SJCRH30 (cell line): ENCODE results near the gene TOMM40L. TPM values are rescaled to one million over a fixed set of nuclear protein-coding genes. Genes with fewer than 3 reads are reported as not detected.

Experiments
- DNase-seq, 2 experiments: peaks; one replicate each; pipeline ENCODE4 v3.0.0-alpha.2; 2015 to 2020
- H3K27ac ChIP-seq: fragments of 250-450 bp; sonication (Bioruptor Pico); 2 replicates; pipeline ENCODE4 v1.5.1; 2020; ENCODE audit warnings: mild to moderate bottlenecking, moderate library complexity
- H3K27me3 ChIP-seq: fragments of 250-450 bp; sonication (Bioruptor Pico); 2 replicates; pipeline ENCODE4 v1.5.1; 2020; ENCODE audit warnings: mild to moderate bottlenecking, moderate library complexity
- H3K36me3 ChIP-seq: fragments of 250-450 bp; sonication (Bioruptor Pico); 2 replicates; pipeline ENCODE4 v1.5.1; 2020; ENCODE audit warnings: mild to moderate bottlenecking, moderate library complexity
- H3K4me1 ChIP-seq: fragments of 250-450 bp; sonication (Bioruptor Pico); 2 replicates; pipeline ENCODE4 v1.5.1; 2020; ENCODE audit warnings: mild to moderate bottlenecking, moderate library complexity
- H3K4me3 ChIP-seq: fragments of 250-450 bp; sonication (Bioruptor Pico); 2 replicates; pipeline ENCODE4 v1.5.1; 2020; ENCODE audit warnings: mild to moderate bottlenecking, moderate library complexity
- H3K9me3 ChIP-seq: fragments of 250-450 bp; sonication (Bioruptor Pico); replicated peaks from 2 replicates; pipeline ENCODE4 v1.5.1; 2020; ENCODE audit warnings: mild to moderate bottlenecking, moderate library complexity
- total RNA-seq: library from RNA; depleted of rRNA; stranded (reverse); fragments of >200 nt; shearing (Covaris generic); gene quantifications from 2 replicates; pipeline ENCODE4 v1.2.3, GENCODE V29; 2014; rRNA removed

TOMM40L gene
- total RNA-seq = 8.0 and 8.9 TPM in 2 replicates

DNA sequence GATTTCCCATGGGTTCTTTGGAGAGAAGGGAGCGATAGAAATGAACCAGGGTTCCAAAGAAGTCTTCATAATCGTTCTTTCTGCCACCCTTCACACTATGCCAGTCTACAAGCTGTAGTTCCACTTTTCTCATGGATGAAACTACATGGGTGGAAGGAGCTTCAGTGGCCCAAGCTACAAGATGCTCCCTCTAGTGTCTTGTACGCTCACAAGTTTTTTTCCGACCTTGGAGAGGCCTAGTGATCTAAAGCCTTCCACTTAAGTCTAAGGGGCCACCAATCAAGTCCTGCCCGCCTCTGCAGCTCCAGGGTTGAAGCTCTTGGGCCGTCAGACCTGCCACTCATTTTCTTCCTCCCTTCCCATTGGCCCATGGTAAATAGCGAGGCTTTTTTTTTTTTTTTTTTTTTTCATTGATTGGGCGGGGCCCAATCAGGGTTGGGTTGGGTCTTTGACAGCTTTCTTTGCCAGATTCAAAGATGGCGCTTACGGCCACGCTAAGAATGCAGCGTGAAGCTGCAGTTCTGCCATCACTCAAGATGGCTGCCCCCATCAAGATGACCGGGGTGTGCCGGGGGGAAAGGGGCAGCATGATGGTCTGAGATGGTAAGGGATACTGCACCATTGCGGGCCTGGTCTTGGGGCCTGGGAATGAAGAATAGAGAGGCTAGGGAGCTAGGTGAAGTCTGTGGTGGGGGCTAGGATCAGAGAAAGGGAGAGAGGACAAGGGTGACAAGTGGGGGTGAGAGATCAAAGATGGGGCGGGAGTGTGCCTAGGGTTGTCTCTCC, at the start of gene TOMM40L:
Gene TOMM40L (plus strand): TSS at position 527 of the 786 bp plus-strand sequence. CDS start 430 bp downstream, outside the sequence.
- H3K4me1 ChIP-seq = peaks cover 8% of the 10 kb centered on the region
- H3K36me3 ChIP-seq = no peaks in the 10 kb centered on the region
- H3K9me3 ChIP-seq = no peaks in the 10 kb centered on the region
- peak within 1 kb of the TSS; percentile 59 for H3K27ac ChIP-seq
- peak within 1 kb of the TSS; percentile 80 for H3K4me3 ChIP-seq
- DNase-seq = peak; percentile 93 to 97
- no peaks in the 10 kb centered on the region for H3K27me3 ChIP-seq

DNA sequence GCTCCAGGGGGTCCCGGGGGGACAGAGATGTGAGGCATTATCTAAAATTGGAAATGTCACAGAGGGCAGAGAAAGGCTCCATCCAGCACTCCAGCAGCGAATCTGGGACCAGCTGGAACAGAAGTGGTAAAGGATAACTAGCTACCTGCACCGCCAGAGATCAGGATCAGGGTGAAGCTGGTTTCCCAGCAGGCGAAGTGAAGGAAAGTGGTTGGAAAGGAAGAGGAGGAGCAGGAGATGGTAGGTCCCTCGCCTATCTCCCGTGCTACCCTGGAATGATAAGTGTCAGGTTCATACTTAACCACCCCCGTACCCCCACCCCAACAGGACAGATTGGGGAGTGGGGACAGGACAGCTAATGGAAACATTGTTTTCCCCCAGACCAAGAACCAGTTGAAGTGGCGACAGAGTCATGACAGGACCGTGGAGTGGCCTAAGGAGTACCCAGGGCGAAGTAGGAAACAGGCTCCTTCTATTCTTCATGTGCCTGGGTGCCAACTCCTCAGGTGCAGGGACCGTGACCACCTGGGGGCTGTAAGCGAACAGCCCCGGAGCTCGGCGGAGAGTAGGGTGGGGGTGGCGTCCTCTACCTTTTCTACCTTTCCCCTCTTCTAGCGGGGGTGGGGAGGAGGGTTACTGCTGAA, 49.3 kb upstream of the TOMM40L start:
- Histone ChIP-seq H3K36me3 (peaks cover 23% of the 10 kb centered on the region), H3K27ac (peak overlapping the region; percentile 65; the same call in 1 of the 2 replicates), H3K27me3 (no peaks in the 10 kb centered on the region), H3K4me3 (peak overlapping the region; percentile 78), H3K9me3 (no peaks in the 10 kb centered on the region), H3K4me1 (no peaks in the 10 kb centered on the region)
- no peak for DNase-seq

DNA sequence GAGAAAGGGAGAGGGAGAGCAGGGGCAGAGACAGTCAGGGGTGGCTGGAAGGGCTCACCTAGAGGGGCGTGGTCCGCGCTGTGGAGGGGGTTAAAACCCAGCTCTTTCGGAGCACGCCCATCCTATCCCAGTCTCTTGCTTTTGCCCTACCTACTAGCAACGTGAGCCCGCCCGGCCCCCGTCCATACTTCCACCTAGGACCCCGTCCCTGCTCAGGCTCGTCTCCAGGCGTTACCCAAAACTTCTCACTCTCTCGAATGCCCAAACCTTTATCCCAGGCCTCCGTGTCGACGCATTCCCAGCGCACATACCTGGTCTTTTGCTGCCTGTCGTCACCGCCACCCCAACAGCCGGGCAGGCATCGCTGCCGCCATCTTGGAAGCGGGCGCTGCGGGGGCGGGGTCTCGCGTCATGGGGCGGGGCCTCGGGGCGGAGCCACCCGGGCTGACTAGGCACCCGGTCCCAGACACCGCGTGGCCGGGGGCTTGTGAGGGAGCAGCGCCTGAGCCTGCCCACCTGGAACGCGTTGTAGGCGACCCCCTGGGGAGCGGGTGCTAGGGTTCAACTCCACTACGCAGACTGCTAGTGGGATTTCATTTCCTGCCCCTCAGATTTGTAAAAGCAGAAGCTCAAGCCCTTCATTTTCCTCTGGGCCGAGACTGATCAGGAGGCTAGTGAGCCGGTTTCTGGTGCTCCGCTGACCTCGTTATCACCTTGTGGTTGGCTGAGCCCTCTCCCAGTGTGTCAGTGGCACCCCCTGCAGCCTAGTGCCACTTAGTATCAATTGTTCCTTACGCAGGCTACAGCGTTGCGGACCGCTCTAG, 48.5 kb upstream of the TOMM40L start, which contains the start of gene B4GALT3:
Gene B4GALT3 (minus strand): TSS at position 396 of the 824 bp plus-strand sequence. CDS start 1,447 bp downstream, outside the sequence.
- H3K27ac ChIP-seq = peak within 1 kb of the TSS; percentile 65
- peak within 1 kb of the TSS; percentile 78 for H3K4me3 ChIP-seq
- no peaks in the 10 kb centered on the region for H3K4me1 ChIP-seq
- no peaks in the 10 kb centered on the region for H3K9me3 ChIP-seq
- no peaks in the 10 kb centered on the region for H3K27me3 ChIP-seq
- DNase-seq = peak; percentile 84 to 88
- peaks cover 16% of the 10 kb centered on the region for H3K36me3 ChIP-seq

DNA sequence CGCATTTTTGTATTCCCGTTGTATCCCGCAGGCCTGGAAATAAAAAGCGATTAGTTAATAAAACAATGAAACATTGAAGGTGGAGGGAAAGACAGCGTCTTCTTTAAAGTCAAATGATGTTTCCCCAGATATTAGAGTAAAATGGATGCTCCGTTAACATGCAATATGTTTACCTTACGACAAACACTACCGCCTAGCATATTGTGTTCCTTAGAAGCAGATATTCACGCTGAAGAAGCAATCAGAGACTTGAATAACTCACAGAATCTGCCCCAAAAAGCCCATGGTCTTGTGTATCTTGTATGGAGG, 48.0 kb upstream of the TOMM40L start:
- H3K27ac ChIP-seq = peak overlapping the region; percentile 65; the same call in 1 of the 2 replicates
- no peaks in the 10 kb centered on the region for H3K4me1 ChIP-seq
- H3K9me3 ChIP-seq = no peaks in the 10 kb centered on the region
- H3K4me3 ChIP-seq = peak overlapping the region; percentile 78
- DNase-seq = no peak
- peaks cover 10% of the 10 kb centered on the region for H3K36me3 ChIP-seq
- no peaks in the 10 kb centered on the region for H3K27me3 ChIP-seq

DNA sequence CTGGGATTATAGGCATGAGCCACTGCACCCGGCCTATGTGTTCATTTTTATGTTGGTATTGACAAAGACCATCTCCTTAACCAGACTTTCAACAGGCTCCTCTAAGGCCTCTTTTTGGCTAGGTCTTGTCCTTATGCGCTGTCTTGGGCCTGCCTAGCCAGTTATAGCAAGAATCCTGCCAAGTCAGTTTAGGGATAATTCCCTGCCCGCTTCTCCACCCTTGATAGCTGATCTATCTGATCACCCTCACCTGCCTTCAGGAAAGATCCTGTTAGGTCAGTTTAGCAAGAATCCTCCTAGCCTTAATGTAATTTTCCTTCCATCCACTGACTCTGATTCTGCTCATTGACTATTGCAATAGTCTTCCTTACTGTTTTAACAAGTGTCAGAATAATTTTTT, 46.2 kb upstream of the TOMM40L start:
- H3K36me3 ChIP-seq = no peaks in the 10 kb centered on the region

DNA sequence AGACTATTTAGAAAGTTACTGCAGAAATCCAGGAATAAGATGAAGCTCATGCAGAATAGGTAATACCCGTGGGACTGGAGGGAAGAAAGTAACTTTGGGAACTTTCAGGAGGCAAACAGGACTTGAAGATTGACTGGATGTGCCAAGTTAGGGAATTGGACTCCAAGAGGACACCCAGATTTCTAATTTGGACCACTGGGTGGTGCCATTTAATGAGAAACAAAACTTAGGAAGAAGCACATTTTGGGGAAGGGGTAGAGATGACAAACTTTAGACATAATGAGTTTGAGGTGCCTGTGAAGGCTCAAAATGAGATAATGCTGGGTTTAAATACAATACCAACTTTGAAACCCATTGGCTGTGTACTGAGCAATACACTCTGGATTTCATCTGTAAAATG, 45.2 kb upstream of the TOMM40L start:
- H3K36me3 ChIP-seq = no peaks in the 10 kb centered on the region
- H3K9me3 ChIP-seq = no peaks in the 10 kb centered on the region
- no peak overlapping the region for H3K27ac ChIP-seq
- no peak overlapping the region for H3K4me3 ChIP-seq
- DNase-seq = peak in 1 of 2 experiments; percentile 37
- no peaks in the 10 kb centered on the region for H3K27me3 ChIP-seq
- peaks cover 8% of the 10 kb centered on the region for H3K4me1 ChIP-seq

More for the DNA sequence above, 46.2 kb upstream of the TOMM40L start:
- no peaks in the 10 kb centered on the region for H3K27me3 ChIP-seq
- peaks cover 2% of the 10 kb centered on the region for H3K4me1 ChIP-seq
- no peak overlapping the region for H3K4me3 ChIP-seq
- H3K27ac ChIP-seq = no peak overlapping the region
- no peaks in the 10 kb centered on the region for H3K9me3 ChIP-seq
- DNase-seq = no peak

DNA sequence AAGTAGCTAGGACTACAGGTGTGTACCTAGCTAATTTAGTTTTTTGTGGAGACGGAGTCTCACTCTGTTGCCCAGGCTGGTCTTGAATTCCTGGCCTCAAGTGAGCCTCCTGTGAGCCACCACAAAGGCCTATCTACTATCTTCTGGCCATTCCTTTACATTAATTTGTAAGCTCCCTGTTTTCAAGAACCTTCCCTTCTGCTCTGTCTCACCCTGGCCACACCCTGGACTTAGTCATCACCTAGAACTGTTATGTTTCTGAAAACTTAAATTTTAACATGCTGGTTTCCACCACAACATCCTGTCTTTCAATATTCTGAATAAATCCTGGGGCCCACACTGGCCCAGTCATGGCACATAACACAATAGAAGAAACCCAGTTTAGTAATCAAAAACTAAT, 43.6 kb upstream of the TOMM40L start:
- no peaks in the 10 kb centered on the region for H3K36me3 ChIP-seq
- no peaks in the 10 kb centered on the region for H3K27me3 ChIP-seq
- peaks cover 14% of the 10 kb centered on the region for H3K4me1 ChIP-seq
- H3K9me3 ChIP-seq = no peaks in the 10 kb centered on the region
- no peak for DNase-seq
- no peak overlapping the region for H3K27ac ChIP-seq
- no peak overlapping the region for H3K4me3 ChIP-seq

DNA sequence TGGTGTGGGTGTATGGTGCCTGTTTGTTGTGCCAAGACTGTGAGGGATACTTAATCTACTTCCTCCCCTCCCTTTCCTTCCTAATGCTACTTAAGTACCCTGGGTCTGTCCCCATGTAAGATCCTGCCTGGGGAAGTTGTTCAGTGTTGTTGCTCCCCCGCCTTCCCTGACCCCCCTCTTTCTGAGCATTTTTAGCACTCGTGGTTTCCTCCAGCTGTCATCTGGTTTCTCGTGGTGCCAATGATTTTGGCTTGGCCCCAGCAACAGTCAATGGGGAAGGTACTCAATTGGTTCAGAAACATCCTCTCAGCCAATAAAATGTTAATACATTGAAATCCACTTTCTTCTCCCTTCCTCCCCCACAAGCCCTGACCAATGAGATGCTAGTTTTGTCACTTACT, 40.6 kb upstream of the TOMM40L start:
- H3K4me1 ChIP-seq = peaks cover 14% of the 10 kb centered on the region
- peak overlapping the region; percentile 48 for H3K27ac ChIP-seq
- DNase-seq = peak; percentile 86 to 92
- H3K36me3 ChIP-seq = peaks cover 5% of the 10 kb centered on the region; the same call in 1 of the 2 replicates
- no peaks in the 10 kb centered on the region for H3K27me3 ChIP-seq
- no peak overlapping the region for H3K4me3 ChIP-seq
- H3K9me3 ChIP-seq = no peaks in the 10 kb centered on the region

DNA sequence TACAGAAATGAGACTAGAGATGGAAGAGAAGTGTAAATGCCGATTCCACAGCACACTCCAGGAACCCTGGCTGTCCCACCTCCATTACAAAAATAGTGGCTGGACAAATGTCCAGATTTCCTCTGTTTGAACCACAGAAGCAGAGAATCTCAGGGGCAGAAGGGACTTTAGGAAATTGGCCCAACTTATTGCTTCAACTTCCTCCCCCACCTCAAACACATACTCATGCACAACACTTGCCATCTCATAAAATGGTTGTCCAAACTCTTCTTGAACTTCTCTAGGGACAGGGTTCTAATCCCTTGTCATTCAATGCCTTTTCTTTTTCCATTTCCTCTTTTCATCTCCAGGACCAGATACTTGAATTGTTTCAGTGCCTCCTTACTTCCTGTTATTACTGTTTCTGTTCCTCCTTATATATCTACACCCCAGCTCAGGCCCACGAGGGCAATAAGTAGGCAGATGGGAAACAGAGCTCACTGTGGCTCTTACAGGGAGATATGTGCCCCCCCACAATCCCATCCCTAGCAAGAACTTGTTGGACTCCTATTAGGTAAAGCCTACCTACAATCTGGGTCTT, 40.0 kb upstream of the TOMM40L start:
- no peaks in the 10 kb centered on the region for H3K27me3 ChIP-seq
- peak overlapping the region; percentile 48 for H3K27ac ChIP-seq
- 0 out of 2 replicates have a peak overlapping the region, but pooled peaks have one; percentile 8 for H3K4me3 ChIP-seq
- no peaks in the 10 kb centered on the region for H3K9me3 ChIP-seq
- peaks cover 6% of the 10 kb centered on the region; the same call in 1 of the 2 replicates for H3K36me3 ChIP-seq
- peaks cover 14% of the 10 kb centered on the region for H3K4me1 ChIP-seq
- DNase-seq = no peak

DNA sequence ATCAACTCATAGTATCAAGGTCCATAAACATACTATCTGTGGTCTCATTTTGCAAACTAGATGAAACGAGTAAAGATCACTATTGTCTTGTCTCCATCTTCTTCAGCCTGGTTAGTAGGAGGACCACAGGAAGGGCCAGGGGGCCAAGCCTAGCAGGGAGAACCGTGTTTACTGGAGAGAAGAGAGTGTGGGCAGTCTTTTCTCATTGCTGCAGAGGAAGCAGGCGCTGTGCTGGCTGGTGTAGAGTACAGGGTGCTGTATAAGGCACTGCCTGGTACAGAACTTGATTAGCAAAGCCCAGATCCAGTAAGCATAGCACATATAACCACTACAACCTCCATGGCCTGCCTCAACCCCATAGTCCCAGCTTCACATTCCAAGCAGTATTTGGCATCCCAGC, 38.5 kb upstream of the TOMM40L start:
- peaks cover 21% of the 10 kb centered on the region for H3K36me3 ChIP-seq
- no peak overlapping the region for H3K27ac ChIP-seq
- H3K4me3 ChIP-seq = no peak overlapping the region
- DNase-seq = no peak
- H3K9me3 ChIP-seq = no peaks in the 10 kb centered on the region
- H3K4me1 ChIP-seq = peaks cover 14% of the 10 kb centered on the region
- no peaks in the 10 kb centered on the region for H3K27me3 ChIP-seq

DNA sequence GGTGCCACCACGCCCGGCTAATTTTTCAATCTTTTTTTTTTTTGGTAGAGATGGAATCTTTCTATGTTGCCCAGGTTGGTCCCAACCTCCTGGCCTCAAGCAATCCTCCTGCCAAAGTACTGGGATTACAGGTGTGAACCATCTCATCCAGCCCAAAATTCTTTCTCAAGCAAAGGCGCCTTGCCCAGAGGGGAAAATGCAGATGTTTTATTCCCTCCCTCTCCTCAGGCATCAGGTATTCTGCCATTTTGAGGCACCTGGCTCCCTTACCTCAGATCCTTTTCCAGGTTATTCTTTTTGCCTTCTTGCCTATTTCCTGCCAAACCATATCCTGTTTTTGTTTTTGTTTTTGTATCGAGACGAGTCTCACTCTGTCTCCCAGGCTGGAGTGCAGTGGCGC, 37.5 kb upstream of the TOMM40L start:
- Histone ChIP-seq H3K36me3 (peaks cover 32% of the 10 kb centered on the region), H3K27ac (no peak overlapping the region), H3K9me3 (no peaks in the 10 kb centered on the region), H3K27me3 (no peaks in the 10 kb centered on the region), H3K4me3 (no peak overlapping the region), H3K4me1 (peaks cover 14% of the 10 kb centered on the region)
- DNase-seq = no peak

DNA sequence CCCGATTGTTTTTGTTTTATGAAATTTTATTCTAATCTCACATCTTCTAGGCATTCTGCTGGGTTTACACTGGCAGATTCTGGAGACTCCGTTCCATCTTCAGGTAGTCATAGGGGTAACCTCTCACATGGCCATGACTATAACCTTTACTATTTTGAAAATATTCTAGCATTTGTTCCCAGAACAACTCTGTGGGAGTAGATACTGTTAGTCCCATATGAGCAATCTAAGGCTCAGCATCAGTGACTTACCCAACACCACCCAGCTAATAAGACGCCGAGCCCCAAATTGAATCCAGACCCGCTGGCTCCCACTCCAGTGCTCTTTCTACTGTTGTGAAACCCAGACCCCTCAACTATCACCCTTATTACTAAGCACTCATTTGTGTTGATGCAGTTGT, 36.8 kb upstream of the TOMM40L start:
- H3K4me1 ChIP-seq = peaks cover 14% of the 10 kb centered on the region
- no peaks in the 10 kb centered on the region for H3K9me3 ChIP-seq
- no peak for DNase-seq
- H3K27ac ChIP-seq = no peak overlapping the region
- no peaks in the 10 kb centered on the region for H3K27me3 ChIP-seq
- H3K36me3 ChIP-seq = peaks cover 33% of the 10 kb centered on the region
- H3K4me3 ChIP-seq = no peak overlapping the region

DNA sequence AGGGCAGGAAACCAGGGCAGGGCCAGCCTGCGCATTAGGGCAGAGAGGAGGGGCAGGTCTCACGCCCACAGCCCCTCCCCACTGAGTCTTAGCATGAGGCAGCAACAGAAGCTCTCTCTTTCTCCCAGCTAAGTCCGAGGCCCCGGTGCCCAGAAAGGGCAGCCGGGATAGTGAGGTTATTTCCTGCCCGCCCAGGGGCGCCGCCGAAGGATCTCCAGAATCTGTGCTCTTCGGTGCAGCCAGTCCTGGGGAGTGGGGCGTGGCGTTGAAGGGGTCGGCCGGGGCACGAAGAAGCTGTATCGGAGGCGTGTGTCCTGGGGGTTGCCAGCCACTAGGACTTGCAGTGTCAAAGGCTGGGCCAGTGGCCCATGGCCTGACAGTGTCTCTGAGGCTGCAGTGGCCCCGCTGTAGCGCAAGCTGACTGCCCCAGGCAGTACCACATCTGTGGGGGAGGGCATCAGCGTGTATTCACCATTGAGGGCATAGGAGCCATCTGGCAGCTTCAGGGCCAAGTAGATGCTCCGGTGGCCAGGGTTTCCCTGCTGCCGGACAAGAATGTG, 34.8 kb upstream of the TOMM40L start:
- Histone ChIP-seq H3K9me3 (no peaks in the 10 kb centered on the region), H3K27me3 (no peaks in the 10 kb centered on the region), H3K27ac (no peak overlapping the region), H3K36me3 (peaks cover 41% of the 10 kb centered on the region), H3K4me1 (peaks cover 2% of the 10 kb centered on the region), H3K4me3 (no peak overlapping the region)
- DNase-seq = no peak

DNA sequence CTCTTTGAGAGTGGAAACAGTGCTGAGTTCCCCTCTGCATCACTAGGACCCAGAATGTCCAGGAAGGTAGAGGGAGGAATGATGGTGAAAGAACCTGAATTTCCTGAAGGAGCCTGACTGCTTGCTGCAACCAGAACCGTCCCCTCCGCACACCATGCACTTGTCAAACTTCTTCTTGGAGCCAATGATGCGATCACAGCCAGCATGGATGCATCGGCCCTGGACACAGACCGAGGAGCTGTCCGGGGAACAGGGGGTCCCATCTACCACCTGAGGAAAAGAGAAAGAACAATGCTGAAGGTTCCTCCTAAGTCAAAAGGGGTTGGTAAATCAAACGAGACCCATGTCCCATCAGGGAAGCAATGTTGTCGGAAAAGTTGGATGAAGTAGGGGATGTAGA, 33.9 kb upstream of the TOMM40L start:
- peaks cover 5% of the 10 kb centered on the region; the same call in 1 of the 2 replicates for H3K4me1 ChIP-seq
- no peak for DNase-seq
- no peak overlapping the region for H3K27ac ChIP-seq
- H3K27me3 ChIP-seq = no peaks in the 10 kb centered on the region
- H3K4me3 ChIP-seq = no peak overlapping the region
- peaks cover 41% of the 10 kb centered on the region for H3K36me3 ChIP-seq
- no peaks in the 10 kb centered on the region for H3K9me3 ChIP-seq
